Measurements from ENCODE around the gene LZTR1. TPM values are rescaled to one million over a fixed set of nuclear protein-coding genes. Genes with fewer than 3 reads are reported as not detected.

LZTR1 gene
- total RNA-seq, 4 donors from 2014 or later: 40.2 to 90.5 (median 59.3) TPM

DNA sequence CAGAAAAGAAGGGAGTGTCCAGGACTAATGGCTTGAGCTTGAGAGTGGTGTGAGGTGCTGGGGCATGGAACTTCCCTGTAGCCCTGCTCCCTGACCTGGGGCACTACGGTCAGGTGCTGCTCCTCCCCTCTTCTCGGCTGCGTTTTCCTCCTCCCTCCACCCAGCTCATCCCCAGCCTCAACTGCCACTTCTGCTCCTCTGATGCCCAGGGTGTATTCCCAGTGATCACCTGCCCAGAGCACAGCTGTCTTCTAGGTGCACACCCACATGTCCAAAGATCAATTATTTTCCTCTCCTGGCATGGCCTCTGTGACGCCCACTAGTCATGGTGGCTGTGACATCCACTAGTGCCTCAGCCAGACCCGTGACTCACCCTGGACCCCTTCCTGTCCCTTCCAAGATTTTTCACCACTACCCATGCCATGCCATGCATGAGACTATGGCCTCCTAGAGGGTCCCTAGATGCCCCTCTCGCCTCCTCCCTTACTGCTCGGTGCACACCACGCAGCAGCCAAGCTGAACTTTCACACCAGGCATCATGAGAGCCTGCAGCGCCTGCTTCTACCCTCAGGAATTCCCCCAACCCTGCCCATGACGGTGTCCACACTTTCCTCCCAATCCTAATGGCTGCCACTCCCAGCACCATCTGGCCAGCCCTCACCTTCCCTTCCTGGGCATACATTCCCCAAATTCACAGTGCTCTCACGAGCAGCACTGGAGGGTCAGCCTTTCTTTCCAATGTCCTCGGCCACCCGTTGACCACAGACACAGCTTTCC lies 34.7 kb downstream of the LZTR1 start:
- in situ Hi-C loops (cut with MboI; ENCODE audit: low pct_ligation_motif_present in 1 of 4, low pct_unique_long_range_greater_than_20kb in 1 of 4, low sequenced_read_pairs in 3 of 4): no loop called here
- H3K4me1 ChIP-seq: peaks cover 14 to 27% (median 20%) of the 10 kb centered on the region in 4 donors
- DNase-seq: no peak
- no peaks in the 10 kb centered on the region for H3K36me3 ChIP-seq
- H3K9me3 ChIP-seq: no peaks in the 10 kb centered on the region
- WGBS, 2 donors (ENCODE audit: low coverage in 1 of 2): 70 to 100% methylated on average over 1 to 13 of the region's 13 CpGs
- TF ChIP-seq, protein P1, sequence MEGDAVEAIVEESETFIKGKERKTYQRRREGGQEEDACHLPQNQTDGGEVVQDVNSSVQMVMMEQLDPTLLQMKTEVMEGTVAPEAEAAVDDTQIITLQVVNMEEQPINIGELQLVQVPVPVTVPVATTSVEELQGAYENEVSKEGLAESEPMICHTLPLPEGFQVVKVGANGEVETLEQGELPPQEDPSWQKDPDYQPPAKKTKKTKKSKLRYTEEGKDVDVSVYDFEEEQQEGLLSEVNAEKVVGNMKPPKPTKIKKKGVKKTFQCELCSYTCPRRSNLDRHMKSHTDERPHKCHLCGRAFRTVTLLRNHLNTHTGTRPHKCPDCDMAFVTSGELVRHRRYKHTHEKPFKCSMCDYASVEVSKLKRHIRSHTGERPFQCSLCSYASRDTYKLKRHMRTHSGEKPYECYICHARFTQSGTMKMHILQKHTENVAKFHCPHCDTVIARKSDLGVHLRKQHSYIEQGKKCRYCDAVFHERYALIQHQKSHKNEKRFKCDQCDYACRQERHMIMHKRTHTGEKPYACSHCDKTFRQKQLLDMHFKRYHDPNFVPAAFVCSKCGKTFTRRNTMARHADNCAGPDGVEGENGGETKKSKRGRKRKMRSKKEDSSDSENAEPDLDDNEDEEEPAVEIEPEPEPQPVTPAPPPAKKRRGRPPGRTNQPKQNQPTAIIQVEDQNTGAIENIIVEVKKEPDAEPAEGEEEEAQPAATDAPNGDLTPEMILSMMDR (IDR thresholded peaks at IDR 0.05): no peak
- TF ChIP-seq EP300 (IDR thresholded peaks at IDR 0.05; ENCODE audit: low read depth) (no peak), POLR2AphosphoS5 (IDR thresholded peaks at IDR 0.05) (no peak), POLR2A (IDR thresholded peaks at IDR 0.05) (no peak)
- H3K27me3 ChIP-seq: no peaks in the 10 kb centered on the region
- no peak overlapping the region for H3K4me3 ChIP-seq
- no peak overlapping the region for H3K27ac ChIP-seq
- intact Hi-C loops (cut with DNase I; ENCODE audit: low total_unique reads): no loop called here

DNA sequence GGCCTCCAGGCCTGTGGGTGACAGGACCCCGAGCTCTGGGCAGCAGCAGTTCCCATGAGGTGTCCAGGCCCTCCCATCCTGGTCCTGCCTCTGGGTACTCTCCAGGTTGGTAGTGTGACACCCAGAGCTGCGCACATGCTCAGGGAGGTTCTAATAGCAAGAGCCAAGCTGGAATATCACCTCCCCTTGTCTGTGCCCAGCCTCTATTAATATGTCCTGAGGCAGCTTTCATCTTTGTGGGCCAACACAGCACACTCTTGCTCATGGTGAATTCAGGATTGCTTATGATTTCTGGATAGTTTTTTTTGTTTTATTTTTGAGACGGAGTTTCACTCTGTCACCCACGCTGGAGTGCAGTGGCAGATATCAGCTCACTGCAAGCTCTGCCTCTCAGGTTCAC lies 36.2 kb downstream of the LZTR1 start:
- TF ChIP-seq, protein P1 (IDR thresholded peaks at IDR 0.05): no peak
- TF ChIP-seq EP300 (IDR thresholded peaks at IDR 0.05; ENCODE audit: low read depth) (no peak), POLR2AphosphoS5 (IDR thresholded peaks at IDR 0.05) (no peak), POLR2A (IDR thresholded peaks at IDR 0.05) (no peak)
- Histone ChIP-seq H3K4me1 (peaks cover 14 to 27% (median 20%) of the 10 kb centered on the region in 4 donors), H3K27ac (no peak overlapping the region), H3K4me3 (no peak overlapping the region), H3K27me3 (no peaks in the 10 kb centered on the region), H3K36me3 (no peaks in the 10 kb centered on the region), H3K9me3 (no peaks in the 10 kb centered on the region)
- intact Hi-C loops (cut with DNase I; ENCODE audit: low total_unique reads): no loop called here
- WGBS, 2 donors (ENCODE audit: low coverage in 1 of 2): 86% methylated on average over 4 of the region's 4 CpGs; no CpG with 5 or more reads in 1 of the 2 donors
- in situ Hi-C loops (cut with MboI; ENCODE audit: low pct_ligation_motif_present in 1 of 4, low pct_unique_long_range_greater_than_20kb in 1 of 4, low sequenced_read_pairs in 3 of 4): no loop called here
- no peak for DNase-seq

DNA sequence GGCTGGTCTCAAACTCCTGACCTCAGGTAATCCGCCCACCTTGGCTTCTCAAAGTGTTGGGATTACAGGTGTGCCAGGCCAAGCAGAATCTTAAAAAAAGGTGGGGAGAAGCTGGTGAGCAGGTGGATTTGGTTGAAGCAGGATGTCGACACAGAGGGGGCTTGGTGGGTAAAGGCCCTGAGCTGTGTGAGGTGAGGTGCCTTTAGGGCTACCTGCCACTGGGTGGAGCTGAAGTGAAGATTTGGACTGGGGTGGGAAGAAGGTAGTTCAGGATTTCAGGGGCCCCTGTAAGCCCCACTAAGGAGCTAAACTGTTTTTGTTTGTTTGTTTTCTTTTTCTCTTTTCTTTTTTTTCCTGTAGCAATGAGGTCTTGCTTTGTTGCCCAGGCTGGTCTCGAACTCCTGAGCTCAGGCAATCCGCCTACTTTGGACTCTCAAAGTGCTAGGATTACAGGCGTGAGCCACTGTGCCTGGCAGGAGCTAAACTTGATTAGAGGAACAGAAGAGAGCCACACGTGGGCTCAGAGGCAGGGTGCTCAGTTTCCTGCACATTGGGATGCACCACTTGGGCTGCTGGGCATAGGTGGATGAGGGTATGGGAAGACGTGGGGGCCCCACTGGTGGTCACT lies 38.8 kb downstream of the LZTR1 start:
- Histone ChIP-seq H3K27me3 (no peaks in the 10 kb centered on the region), H3K27ac (no peak overlapping the region), H3K4me3 (no peak overlapping the region), H3K9me3 (no peaks in the 10 kb centered on the region), H3K4me1 (peaks cover 0 to 3% (median 0%) of the 10 kb centered on the region in 4 donors), H3K36me3 (no peaks in the 10 kb centered on the region)
- intact Hi-C loops (cut with DNase I; ENCODE audit: low total_unique reads): loop anchor here (10.0 kb wide), 1 partner anchor 54 kb away; no protein-coding TSS in a partner anchor
- in situ Hi-C loops (cut with MboI; ENCODE audit: low pct_ligation_motif_present in 1 of 4, low pct_unique_long_range_greater_than_20kb in 1 of 4, low sequenced_read_pairs in 3 of 4): no loop called here
- DNase-seq: no peak
- 53 to 56% methylated on average over 3 to 7 of the region's 7 CpGs for WGBS, 2 donors (ENCODE audit: low coverage in 1 of 2)
- TF ChIP-seq, protein P1 (IDR thresholded peaks at IDR 0.05): peak in 2 of 5 experiments; percentile 11 to 22
- TF ChIP-seq POLR2A (IDR thresholded peaks at IDR 0.05) (no peak), EP300 (IDR thresholded peaks at IDR 0.05; ENCODE audit: low read depth) (no peak), POLR2AphosphoS5 (IDR thresholded peaks at IDR 0.05) (no peak)

DNA sequence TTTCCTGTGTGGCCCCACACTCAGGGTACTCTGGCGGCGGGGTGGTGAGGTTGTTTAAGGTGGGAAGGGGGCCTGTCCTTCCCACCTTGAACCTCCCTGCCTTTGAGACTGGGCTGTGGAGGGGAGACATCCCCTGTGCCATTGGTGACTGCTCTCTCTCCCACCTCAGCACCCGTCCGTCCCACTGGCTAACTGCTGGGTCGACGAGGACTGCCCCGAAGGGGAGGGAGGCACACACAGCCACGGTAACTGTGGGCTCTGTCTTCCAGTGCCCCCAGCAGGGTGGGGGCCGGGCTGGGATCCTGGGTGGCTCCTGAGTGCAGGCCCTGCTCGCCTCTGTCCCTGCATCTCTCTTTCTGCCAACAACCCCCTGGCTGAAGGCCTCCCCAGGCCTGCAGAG lies 40.4 kb downstream of the LZTR1 start:
- Histone ChIP-seq H3K27ac (no peak overlapping the region), H3K27me3 (no peaks in the 10 kb centered on the region), H3K36me3 (no peaks in the 10 kb centered on the region), H3K9me3 (no peaks in the 10 kb centered on the region), H3K4me3 (no peak overlapping the region), H3K4me1 (no peaks in the 10 kb centered on the region)
- no peak for DNase-seq
- intact Hi-C loops (cut with DNase I; ENCODE audit: low total_unique reads): loop anchor here (10.0 kb wide), 1 partner anchor 52 kb away; no protein-coding TSS in a partner anchor
- no peak for TF ChIP-seq POLR2AphosphoS5 (IDR thresholded peaks at IDR 0.05)
- WGBS, 2 donors (ENCODE audit: low coverage in 1 of 2): 75 to 100% methylated on average over 1 to 10 of the region's 10 CpGs
- in situ Hi-C loops (cut with MboI; ENCODE audit: low pct_ligation_motif_present in 1 of 4, low pct_unique_long_range_greater_than_20kb in 1 of 4, low sequenced_read_pairs in 3 of 4): no loop called here

All from transverse colon (tissue), 4 donors.